Fibroblast of the aortic adventitia (primary cell): Measurements from ENCODE around the gene LMO7. TPM values are rescaled to one million over a fixed set of nuclear protein-coding genes. Genes with fewer than 3 reads are reported as not detected.

ENCODE experiments used
- DNase-seq: peaks from one replicate; pipeline ENCODE4 v3.0.0-alpha.2; 2010; ENCODE audit warnings: low read depth
- H3K4me3 ChIP-seq: 2 replicates; pipeline ENCODE4 v1.5.1; 2011; ENCODE audit warnings: low read depth, mild to moderate bottlenecking, control low read depth, low read length, moderate library complexity
- total RNA-seq: library from RNA; depleted of rRNA; stranded (reverse); fragments of >200 nt; gene quantifications from 2 replicates; pipeline ENCODE4 v1.2.3, GENCODE V29; 2012; ENCODE audit warnings: low replicate concordance
- TF ChIP-seq, protein P1 (sequence below): IDR thresholded peaks from 2 replicates; pipeline ENCODE4 v1.5.1; 2011; ENCODE audit warnings: mild to moderate bottlenecking, low read length, control low read depth, inconsistent platforms; ENCODE audit not compliant: insufficient read depth

The LMO7 gene
- total RNA-seq, 1 donor: 221 TPM

- TF ChIP-seq, protein P1, sequence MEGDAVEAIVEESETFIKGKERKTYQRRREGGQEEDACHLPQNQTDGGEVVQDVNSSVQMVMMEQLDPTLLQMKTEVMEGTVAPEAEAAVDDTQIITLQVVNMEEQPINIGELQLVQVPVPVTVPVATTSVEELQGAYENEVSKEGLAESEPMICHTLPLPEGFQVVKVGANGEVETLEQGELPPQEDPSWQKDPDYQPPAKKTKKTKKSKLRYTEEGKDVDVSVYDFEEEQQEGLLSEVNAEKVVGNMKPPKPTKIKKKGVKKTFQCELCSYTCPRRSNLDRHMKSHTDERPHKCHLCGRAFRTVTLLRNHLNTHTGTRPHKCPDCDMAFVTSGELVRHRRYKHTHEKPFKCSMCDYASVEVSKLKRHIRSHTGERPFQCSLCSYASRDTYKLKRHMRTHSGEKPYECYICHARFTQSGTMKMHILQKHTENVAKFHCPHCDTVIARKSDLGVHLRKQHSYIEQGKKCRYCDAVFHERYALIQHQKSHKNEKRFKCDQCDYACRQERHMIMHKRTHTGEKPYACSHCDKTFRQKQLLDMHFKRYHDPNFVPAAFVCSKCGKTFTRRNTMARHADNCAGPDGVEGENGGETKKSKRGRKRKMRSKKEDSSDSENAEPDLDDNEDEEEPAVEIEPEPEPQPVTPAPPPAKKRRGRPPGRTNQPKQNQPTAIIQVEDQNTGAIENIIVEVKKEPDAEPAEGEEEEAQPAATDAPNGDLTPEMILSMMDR: no peak
- no peak for DNase-seq
- H3K4me3 ChIP-seq: no peak overlapping the region
Observed at GRCh38 chr13:75763512-75763911, 127.4 kb downstream of the LMO7 start.

- DNase-seq: no peak
- no peak overlapping the region for H3K4me3 ChIP-seq
- TF ChIP-seq, protein P1: no peak
Observed at GRCh38 chr13:75764251-75764925, 128.3 kb downstream of the LMO7 start.

- no peak overlapping the region for H3K4me3 ChIP-seq
- TF ChIP-seq, protein P1: no peak
- DNase-seq: no peak
Observed at GRCh38 chr13:75764926-75765310, 128.8 kb downstream of the LMO7 start.

DNA sequence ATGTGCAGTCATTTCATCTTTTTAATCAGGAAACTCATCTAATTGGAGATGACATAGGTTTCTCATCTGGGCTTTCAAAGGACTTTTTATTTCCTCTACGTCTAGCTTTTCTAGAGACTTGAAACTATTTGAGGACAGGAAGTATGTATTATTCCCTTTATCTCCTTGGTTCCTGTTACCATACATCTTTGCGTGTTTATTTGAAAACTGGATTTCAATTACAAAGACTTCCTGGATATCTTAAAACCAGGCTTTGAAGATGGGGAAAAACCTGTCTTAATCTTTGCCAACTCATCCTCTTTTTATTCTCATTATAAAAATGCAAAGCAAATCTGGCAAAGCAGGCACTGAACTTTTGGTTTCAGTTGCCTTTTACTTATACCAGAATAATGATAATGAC, 130.5 kb downstream of the LMO7 start:
- TF ChIP-seq, protein P1: no peak
- no peak for DNase-seq
- no peak overlapping the region for H3K4me3 ChIP-seq

GRCh38 chr13:75769141-75769905, 133.2 kb downstream of the LMO7 start:
- DNase-seq: no peak
- TF ChIP-seq, protein P1: no peak
- H3K4me3 ChIP-seq: no peak overlapping the region

- no peak overlapping the region for H3K4me3 ChIP-seq
- DNase-seq: no peak
- TF ChIP-seq, protein P1: no peak
Observed at GRCh38 chr13:75770164-75770563, 134.0 kb downstream of the LMO7 start.

DNA sequence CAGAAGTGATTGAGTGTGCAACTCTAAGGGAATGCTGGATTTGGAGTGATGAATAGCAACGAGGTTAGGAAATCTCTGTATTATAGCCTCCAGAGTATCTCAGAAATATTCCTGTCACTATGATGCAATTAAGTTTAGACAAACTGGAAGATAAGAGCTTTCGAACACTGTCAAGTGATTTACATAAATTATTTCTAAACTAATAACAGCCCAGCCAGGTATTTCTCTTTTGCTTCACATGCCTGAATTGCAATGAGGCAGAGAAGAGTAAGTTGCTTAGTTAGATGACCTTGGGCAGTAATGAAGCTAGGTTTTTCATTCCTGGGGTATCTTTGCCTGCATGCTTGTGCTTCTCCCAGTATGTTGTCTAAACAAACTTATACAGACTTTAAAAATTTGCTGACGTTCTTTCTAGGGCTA, 134.5 kb downstream of the LMO7 start:
- TF ChIP-seq, protein P1: no peak
- peak; percentile 49 for DNase-seq
- no peak overlapping the region for H3K4me3 ChIP-seq
